Measurements from ENCODE around the gene FNTB.

The FNTB gene

GRCh38 chr14:65109357-65109756 lies 122.7 kb downstream of the FNTB start:
- DNase-seq (ENCODE audit: low read depth) = no peak
- TF ChIP-seq, protein P1, sequence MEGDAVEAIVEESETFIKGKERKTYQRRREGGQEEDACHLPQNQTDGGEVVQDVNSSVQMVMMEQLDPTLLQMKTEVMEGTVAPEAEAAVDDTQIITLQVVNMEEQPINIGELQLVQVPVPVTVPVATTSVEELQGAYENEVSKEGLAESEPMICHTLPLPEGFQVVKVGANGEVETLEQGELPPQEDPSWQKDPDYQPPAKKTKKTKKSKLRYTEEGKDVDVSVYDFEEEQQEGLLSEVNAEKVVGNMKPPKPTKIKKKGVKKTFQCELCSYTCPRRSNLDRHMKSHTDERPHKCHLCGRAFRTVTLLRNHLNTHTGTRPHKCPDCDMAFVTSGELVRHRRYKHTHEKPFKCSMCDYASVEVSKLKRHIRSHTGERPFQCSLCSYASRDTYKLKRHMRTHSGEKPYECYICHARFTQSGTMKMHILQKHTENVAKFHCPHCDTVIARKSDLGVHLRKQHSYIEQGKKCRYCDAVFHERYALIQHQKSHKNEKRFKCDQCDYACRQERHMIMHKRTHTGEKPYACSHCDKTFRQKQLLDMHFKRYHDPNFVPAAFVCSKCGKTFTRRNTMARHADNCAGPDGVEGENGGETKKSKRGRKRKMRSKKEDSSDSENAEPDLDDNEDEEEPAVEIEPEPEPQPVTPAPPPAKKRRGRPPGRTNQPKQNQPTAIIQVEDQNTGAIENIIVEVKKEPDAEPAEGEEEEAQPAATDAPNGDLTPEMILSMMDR (IDR thresholded peaks at IDR 0.05; ENCODE audit: insufficient read depth, low read depth, low read length, missing control alignments) = no peak
- H3K4me3 ChIP-seq (ENCODE audit: low read depth, low read length) = no peak overlapping the region

DNA sequence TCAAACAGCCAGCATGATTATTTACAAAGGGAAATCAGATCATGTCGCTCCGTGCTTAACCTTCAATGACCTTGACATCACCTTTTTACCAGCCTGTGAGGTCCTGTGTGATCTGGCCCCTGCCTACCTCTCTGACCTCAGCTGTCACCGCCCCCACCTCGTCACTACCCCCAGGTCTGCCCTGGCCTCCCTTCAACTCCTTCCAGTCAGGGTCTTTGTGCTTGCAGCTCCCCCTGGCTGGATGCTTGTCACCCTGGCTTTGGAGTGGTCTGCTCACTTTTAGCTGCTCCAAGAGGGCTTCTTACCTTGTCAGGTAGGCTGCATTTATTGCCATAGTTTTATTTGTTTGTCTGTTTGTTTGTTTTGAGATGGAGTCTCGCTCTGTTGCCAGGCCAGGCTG lies 123.8 kb downstream of the FNTB start:
- TF ChIP-seq, protein P1 (IDR thresholded peaks at IDR 0.05; ENCODE audit: insufficient read depth, low read depth, low read length, missing control alignments) = no peak
- no peak overlapping the region for H3K4me3 ChIP-seq (ENCODE audit: low read depth, low read length)
- no peak for DNase-seq (ENCODE audit: low read depth)
